ENCODE data around the gene TOR1B.
"Not testable (repeated sequence)": the region's sequence is repeated elsewhere in the genome, so short reads cannot be mapped to it uniquely, and the experiment has no call there.

Gene TOR1B

DNA sequence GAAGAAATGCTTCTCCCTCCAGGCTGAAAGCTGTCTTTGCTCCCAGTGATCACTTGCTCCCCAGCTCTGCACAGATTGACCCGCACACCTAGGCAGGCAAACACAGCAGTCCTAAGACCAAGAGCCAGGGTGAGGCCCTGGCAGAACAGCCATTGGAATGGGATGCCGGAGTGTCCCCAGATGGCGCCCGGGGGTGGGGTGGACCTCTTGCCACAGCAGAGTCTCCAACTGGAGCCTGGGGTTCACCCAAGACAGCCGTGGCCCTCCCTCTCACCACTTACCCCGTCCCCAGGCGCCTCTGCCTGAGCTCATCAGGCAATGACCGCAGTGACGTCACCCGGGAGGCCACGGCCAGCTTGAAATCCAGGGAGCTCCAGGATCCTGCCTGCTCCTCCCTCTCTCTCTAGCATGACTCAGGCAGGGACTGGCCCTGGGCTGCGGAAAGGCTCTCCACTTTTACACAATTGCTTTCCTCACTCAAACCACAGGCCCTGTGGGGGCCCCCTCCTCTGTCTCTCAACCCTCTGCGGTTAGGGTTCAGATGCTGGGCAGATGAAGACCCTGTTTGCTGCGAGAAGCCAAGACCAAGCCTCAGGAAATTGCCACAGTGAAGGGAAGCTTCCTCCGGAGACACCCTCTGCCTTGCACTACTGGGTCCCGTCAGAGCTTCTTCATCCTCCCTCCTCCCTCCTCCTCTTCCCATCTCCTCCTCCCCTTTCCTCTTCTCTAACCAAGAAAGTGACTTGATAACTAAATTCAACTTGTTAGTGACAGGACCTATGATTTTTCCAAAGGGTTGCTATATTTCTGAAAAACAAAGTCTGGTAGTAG lies 25.8 kb upstream of the TOR1B start:
- no peak for DNase-seq

DNA sequence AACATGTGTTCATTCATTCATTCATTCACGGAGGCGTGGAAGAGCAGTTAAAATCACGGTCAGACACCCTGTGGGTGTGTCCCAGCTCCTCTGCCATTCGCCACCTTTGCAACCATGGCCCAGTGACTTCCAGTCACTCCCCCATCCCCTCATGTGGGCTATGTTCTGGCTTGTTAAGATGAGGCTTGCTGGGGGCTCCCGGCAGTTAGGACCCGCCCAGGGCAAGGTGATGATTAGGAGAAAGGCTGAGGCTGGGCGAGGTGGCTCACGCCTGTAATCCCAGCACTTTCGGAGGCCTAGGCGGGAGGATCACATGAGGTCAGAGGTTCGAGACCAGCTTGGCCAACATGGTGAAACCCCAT lies 25.2 kb upstream of the TOR1B start:
- no peak for DNase-seq

DNA sequence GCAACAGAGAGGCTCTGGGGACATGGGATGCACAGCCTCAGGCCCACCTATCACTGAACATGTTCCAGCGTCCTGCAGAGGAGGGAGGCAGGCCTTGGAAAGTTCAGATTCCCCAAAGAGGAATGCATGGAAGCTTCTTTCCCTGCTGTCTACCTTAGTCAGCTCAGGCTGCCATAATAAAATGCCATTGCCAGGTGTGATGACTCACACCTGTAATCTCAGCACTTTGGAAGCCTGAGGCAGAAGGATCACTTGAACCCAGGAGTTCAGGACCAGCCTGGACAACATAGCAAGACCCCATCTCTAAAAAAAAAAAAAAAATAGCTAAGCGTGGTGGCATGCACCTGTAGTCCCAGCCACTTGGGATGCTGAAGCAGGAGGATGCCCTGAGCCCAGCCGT lies 24.5 kb upstream of the TOR1B start:
- DNase-seq: no peak

DNA sequence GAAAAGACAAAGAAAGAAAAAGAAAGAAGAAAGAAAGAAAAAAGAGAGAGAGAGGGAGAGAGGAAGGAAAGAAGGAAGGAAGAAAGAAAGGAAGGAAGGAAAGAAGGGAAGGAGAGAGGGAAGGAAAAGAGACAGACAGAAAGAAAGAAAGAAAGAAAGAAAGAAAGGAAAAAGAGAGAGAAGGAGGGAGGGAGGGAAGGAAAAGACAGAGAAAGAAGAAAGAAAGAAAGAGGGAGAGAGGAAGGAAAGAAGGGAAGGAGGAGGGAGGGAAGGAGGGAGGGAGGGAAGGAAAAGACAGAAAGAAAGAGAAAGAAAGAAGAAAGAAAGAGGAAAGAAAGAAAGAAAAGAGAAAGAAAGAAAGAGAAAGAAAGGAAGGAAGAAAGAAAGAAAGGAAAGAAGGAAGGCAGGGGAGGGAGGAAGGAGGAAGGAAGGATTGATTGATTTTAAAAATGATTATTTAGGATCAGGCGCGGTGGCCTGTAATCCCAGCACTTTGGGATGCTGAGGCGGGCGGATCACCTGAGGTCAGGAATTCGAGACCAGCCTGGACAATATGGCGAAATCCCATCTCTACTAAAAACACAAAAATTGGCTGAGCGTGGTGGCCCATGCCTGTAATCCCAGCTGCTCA lies 23.3 kb upstream of the TOR1B start:
- no peak for DNase-seq

DNA sequence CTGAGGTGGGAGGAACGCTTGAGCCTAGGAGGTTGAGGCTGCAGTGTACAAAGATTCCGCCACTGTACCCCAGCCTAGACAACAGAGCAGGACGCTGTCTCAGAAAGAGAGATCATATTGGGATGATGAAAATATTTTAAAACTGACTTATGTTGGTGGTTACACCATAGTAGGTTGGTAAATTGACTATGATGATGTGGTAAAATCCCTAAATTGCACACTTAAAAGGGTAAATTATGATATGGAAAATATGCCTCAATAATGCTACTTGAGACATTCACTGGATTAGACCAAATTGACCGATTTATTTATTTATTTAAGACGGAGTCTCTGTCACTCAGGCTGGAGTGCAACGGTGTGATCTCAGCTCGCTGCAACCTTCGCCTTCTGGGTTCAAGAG lies 21.9 kb upstream of the TOR1B start:
- no peak for DNase-seq

DNA sequence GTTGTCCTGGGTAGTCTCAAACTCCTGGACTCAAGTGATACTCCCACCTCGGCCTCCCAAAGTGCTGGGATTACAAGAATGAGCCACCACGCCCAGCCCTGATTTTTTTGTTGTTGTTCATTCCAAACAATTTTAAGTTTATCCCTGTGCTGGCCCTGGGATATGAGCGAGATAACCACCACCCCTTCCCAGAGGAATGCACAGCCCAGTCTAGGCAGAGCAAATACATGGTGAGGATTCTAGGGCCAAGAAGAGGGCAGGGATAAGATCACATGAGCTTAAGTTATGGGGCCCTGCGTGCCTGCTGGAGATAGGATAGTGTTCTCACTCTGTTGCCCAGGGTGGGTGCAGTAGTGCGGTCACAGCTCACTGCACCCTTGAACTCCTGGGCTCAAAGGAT lies 21.0 kb upstream of the TOR1B start:
- DNase-seq: no peak

DNA sequence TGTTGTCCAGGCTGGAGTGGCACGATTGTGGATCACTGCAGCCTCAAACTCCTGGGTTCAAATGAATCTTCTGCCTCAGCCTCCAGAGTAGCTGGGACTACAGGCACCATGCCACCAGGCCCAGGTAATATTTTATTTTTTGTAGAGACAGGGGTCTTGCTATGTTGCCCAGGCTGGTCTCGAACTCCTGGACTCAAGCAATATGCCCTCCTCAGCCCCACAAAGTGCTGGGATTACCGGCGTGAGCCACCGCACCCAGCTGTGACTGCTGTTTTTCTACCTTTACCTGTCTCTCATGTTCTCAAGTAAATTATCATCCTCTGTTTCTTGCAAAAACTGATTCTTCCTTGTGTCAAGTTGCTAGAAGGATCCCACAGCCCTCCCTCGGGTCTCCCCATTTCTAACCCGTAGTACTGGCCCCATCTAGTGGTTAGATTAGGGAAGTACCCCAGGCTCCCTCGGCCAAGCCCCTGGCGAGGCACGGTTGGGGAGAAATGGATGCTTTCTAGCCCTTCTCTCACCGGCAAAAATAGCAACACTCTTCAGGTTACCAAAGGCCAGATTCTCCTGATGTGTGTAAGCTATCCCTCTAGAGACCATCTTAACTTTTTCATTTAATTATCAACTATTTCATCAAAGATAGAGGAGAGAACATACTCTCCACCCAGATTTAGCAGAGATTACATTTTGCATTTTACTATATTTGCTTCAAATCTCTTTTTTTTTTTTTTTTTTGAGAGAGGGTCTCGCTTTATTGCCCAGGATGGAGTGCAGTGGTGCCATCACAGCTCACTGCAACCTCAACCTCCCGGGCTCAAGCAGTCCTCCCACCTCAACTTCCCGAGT lies 19.2 kb upstream of the TOR1B start:
- peak; percentile 49 for DNase-seq

DNA sequence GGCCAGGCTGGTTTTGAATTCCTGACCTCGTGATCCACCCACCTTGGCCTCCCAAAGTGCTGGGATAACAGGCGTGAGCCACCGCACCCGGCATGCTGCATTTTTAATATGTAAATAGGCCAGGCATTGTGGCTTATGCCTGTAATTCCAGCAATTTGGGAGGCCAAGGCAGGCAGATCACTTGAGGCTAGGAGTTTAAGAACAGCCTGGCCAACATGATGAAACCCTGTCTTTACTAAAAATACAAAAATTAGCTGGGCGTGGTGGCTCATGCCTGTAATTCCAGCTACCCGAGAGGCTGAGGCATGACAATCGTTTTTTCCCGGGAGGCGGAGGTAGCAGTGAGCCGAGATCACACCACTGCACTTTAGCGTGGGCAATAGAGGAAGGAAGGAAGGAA lies 18.0 kb upstream of the TOR1B start:
- not testable (repeated sequence) for DNase-seq

DNA sequence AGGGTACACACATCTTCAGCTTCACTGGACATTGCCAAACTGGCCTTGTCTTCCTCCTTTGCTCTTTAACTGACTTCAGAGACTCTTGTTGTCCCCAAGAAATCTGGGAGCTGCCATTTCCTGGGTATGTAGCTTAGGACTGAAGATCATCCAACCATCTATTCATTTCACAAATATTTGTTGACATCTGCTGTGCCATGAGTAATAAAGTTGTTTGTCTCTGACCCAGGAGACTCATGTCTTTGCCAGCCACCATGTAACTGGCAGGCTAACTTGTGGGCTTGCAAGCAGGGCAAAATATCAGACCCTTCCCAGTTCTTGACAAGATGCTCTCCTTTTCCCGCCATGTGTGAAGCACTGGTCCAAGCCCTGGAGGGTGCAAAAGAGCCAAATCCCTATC lies 17.1 kb upstream of the TOR1B start:
- DNase-seq: no peak

DNA sequence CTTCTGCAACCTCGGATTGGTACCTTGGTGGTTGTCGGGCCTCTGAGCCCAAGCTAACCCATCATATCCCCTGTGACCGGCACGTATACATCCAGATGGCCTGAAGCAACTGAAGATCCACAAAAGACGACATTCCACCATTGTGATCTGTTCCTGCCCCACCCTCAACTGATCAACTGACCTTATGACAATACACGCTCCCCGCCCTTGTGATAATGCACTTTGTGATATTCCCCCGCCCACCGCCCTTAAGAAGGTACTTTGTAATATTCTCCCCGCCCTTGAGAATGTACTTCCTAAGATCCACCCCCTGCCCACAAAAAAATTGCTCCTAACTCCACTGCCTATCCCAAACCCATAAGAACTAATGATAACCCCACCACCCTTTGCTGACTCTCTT lies 16.5 kb upstream of the TOR1B start:
- DNase-seq: no peak

DNA sequence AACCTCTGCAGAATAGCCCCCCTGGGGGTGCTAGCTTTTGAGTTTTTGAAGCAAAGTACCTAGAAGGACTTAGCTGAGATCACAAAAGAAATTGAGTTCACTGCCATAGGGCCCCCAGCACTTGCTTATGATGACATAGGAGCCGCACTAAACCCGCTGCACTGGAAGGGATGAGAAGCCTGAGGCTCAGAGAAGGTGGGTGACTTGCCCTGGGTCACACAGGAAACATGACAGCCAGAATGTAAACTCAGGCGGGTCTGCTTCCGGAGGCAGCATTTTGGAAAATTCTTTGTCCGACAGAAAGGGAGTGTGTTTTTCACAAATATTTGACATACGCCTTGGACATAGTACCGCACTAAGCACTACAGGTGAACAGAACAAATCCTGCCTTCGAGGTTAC lies 8.4 kb upstream of the TOR1B start:
- DNase-seq: no peak

DNA sequence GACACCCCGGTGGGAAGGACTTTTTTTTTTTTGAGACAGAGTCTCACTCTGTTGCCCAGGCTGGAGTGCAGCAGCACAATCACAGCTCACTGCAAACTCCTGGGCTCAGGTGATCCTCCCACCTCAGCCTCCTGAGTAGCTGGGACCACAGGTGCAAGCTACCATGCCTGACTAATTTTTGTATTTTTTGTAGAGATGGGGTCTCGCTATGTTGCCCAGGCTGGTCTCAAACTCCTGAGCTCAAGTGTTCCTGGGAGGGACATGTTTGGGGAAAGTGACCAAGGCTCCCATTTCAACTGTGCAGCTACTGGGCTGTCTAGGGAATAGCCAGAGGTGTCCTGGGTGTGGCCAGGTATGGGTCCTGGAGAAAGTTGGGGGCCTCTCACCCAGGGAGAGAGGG lies 7.0 kb upstream of the TOR1B start:
- not testable (repeated sequence) for DNase-seq

DNA sequence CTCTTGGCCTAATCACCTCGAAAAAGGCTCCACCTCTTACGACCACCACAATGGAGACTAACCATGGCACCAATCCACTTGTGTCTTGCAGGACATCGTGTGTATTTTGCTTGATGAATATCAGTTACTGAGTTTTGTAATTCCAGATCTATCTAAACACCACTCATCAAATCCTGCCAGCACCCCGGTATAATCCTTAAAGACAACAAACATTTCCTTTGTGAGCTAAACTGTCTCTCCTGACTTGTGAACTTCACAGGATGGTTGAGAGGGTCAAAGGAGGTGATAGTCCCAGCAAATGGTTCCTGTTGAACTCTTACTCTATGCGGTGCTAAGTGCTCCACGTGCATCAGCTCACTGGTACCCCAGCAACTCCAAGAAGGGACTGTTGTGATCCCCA lies 4.0 kb upstream of the TOR1B start:
- DNase-seq: no peak

DNA sequence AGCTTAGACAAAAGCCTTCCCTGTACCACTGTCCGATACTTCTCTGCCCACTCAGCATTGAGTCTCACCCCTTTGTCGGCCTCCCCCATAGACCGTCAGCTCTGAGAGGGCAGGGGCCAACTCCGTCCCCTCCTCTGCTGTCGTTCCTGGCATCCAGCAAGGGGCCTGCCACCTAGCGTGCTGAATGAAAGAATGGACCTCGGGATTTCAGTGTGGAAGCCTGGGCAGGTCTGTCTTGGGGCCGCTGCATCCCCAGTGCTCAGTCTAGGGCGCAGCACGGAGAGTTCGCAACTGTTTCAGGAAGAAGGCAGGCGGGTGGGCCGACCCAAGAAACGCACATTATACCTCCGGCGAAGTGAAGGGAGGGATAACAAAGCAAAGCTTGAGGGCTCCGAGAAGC lies 1.5 kb upstream of the TOR1B start:
- DNase-seq: no peak

DNA sequence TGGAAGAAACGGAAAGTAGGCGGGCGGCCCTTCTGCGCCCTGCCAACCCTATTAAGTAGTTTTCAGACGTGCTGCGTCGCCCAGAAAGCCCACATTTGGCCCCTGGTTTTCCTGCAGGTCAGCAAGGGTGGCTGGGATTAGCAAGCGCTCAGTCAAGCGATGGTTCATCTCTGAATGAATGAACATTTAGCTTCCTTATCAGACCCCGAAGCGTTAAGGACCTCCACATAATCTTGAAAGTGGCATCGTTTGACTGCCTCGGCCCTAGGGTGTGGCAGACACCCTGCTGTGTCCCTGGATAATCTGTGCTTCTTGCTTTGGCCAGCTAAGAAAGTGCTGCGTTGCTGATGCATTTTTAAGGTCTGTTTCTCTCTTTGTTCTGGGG lies 684 bp downstream of the TOR1B start:
- DNase-seq: no peak

DNA sequence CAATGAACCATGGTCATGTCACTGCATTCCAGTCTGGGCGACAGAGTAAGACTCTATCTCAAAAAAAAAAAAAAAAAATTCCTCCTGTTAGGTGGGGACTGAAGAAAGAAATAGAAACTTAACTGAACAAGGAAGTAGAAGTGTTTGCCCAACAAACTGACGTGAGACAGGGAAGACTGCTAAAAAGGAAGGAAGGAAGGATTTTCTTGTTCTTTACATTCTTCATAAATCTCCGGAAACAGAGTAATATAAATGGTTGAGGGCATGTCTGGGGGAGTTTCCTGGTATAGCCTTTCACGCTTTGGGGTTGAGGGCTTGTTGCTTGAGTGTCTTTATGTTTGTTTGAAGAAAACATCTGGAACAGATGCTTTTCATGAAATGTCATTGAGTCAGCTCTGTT lies 3.1 kb downstream of the TOR1B start:
- no peak for DNase-seq

DNA sequence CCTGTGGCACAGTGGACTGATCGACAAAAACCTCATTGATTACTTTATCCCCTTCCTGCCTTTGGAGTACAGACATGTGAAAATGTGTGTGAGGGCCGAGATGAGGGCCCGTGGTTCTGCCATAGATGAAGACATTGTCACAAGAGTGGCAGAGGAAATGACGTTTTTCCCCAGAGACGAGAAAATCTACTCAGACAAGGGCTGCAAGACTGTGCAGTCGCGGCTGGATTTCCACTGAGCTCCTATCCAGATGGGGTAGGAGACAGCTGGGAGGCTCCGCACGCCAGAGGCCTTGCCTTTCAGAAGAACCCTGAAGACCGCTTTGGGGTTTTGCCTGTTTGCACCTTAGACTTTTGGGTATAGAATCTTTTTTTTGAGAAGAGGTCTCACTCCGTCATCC lies 6.4 kb downstream of the TOR1B start:
- DNase-seq: no peak

DNA sequence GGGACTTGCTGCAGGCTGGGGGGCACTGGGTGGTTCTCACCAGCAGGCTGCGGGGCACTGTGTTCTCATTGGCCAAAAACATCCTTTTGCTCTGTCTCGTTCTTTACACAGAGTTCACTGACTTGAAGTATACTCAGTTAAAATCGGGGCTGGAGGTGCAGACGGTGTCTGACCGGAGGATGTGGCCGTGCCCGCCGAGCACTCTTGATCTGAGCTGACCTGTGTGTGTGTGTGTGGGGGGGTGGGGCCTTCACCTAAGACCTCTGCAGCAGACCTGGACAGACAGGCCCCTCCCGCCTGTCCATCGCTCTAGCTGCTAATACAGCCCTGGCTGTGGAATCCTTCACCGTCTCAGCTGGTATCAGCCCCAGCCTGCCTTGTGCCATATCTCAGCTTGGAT lies 7.1 kb downstream of the TOR1B start:
- DNase-seq: no peak

DNA sequence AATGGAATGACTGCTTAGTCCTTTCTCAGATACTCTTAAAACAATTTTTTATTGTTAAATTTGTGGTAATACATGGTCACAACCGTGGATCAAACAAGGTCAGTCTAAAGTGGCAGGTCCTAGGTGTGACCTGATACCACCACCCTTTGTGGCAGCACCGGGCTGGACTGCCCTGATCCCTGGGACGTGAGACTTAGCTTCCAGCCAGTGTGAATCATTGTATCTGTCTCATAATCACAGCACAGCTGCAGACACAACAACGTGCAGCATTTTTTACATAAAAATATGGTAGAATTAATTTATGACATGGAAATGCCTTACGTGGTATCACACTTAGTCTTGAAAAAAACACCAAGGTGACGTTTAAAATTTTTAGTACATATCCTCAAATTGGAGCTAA lies 7.8 kb downstream of the TOR1B start:
- no peak for DNase-seq

DNA sequence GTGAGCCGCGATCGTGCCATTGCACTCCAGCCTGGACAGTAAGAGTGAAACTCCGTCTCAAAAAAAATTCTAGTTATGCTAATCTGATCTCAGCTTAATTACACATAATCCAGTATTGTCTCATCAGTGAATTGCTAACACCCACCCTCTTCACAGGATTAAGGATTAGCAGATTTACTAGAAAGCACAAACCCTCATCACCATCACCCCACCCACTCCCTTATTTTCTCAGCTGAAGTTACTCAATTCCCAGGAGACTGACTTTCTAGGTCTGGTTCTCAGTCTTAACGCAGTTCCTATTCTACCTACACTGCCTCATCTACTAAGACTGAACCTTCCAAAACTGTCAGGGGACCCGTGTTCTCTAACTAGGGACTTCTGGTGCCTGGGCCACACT lies 9.0 kb downstream of the TOR1B start:
- no peak for DNase-seq

DNA sequence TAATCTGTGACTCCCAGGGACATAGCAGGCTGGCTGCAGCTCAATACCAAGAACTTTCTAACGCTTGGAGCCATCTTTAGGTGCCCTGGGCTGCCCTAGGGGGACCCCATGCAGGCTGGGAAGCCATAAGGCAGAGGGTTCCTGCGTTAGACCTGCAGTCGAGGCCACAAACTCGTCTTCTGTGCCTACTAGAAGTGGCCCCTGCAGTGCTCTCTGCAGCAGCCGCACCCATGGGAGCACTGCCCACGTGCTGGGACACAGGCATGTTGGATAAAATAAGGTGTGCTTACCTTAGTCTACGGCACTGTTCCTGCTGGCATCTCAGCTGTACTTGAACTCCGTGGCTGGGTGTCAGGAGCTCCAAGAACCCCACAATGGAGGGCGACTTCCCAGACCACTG lies 9.4 kb downstream of the TOR1B start:
- no peak for DNase-seq

DNA sequence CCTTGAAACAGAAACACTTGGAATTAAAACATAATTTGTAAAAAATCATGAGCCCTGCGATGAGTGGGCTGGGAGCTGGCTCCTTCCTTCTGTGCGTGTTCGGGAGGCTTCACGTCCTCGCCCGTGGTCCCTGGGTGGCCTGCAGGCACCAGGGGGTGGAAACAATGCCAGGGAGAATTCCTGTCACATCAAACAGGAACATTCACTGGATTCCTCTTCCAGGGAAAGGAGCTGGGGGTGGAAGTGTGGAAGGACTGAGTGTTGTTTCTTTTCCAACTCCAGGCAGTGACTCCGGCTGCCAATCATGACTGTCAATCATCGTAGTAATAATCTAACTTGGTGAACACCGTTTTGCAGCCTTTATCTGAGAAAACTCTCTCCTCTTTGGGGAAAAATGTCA lies 10.7 kb downstream of the TOR1B start:
- no peak for DNase-seq

DNA sequence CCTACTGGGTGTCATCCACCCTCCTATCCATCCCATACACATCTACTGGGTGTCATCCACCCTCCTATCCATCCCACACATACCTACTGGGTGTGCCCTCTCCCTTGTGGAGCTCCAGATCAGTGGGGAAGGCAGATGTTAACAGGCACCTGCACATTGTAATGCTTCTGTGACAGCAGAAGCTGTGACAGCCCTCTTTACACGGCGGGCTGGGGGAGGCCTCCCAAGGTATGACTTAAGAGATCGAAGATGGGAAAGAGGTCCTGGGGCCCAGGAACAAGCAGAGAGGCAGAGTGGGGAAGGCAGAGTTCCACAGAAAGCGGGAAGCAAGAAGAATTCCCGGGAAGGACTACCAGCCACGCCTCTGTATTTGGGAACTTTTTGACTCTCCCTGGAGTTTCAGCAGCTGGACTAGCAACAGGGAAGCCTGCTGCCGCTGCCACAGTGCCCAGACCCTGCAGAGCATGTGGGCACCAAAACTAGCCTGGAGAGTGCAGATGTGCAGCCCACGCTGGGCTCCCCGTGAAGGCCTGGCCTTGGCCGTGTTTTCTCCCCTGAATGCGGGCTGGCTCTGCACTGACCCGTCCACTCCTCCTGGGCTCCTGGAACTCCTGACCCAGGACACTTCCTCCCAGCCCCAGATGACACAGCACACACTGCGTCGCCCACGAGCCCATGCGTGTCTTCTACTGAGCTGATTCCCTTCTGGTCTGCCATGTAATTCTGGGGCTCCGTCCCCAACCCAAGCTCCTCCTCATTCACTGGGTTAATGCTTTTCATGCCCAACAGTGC lies 11.6 kb downstream of the TOR1B start:
- DNase-seq: no peak

Measured in COR-L47 (cell line).